ENCODE data around the gene GMNN.

DNA sequence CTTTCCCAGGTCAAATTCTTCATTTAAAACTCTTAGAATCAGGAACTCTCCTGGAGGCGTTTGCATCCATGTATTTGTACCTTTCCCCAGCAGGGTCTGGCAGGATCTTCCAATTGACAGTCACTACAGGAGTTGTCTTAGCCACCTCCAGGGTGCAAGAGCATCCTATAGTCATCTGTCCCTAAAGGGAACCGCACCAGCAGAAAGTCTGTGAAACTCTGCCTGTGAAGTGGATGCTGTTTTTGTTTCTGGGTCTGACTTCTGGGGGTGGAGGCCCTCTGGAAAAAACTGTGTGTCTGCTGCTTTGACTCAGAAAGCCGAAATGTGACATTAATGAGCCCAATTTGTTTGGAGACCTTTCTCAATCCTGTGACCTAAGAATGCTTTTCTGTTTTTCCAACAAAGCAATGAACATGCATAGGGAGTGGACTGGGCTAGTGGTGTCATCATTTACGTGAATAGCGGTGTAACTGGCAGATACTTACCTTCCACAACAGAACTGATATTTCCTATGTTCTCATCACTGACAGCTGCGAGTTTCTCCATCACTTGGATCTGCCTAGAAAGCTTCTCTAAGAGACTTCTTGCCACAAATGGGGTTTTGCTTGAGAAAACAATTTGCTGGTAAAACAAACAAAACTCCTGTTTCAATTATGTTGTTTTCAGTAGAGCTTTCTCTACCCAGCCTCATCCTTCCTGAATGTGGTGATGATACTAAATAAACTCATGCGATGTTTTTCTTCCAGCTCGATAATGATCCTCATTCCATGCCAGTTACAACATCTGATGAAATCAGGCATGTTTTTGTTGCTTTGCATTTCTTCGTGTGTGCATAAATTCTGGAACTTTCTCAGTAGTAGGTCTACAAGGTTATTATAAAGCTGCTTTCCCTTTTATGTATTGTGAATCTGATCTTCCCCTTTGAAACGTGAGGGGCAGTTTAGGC, 57.3 kb downstream of the GMNN start:
- TF ChIP-seq GATA2 (IDR thresholded peaks at IDR 0.05; ENCODE audit: low read depth, low read length): no peak
- TF ChIP-seq GATA3 (IDR thresholded peaks at IDR 0.05; ENCODE audit: low read depth, low read length): no peak

Data from SH-SY5Y (cell line).